Osteoblast (primary cell): ENCODE measurements around the gene SPATA3. TPM values are rescaled to one million over a fixed set of nuclear protein-coding genes. Genes with fewer than 3 reads are reported as not detected.

Experiments
- DNase-seq: peaks from one replicate; pipeline ENCODE4 v3.0.0; 2011; ENCODE audit warnings: low spot score, mixed read lengths; ENCODE audit not compliant: insufficient read length; ENCODE audit errors: missing footprints
- H2AFZ ChIP-seq: 2 replicates; pipeline ENCODE4 v1.6.0; 2011; ENCODE audit warnings: mild to moderate bottlenecking, low read length
- H3K27ac ChIP-seq: 2 replicates; pipeline ENCODE4 v1.5.1; 2011; ENCODE audit warnings: mild to moderate bottlenecking, low read depth, low read length, moderate library complexity
- H3K27me3 ChIP-seq: 2 replicates; pipeline ENCODE4 v1.6.0; 2012; ENCODE audit warnings: mild to moderate bottlenecking, control low read depth, inconsistent platforms, low read length, moderate library complexity; ENCODE audit not compliant: insufficient read depth
- H3K36me3 ChIP-seq: 2 replicates; pipeline ENCODE4 v1.5.1; 2011; ENCODE audit warnings: mild to moderate bottlenecking, low read length, control low read depth, moderate library complexity; ENCODE audit not compliant: insufficient read depth
- H3K4me1 ChIP-seq: 2 replicates; pipeline ENCODE4 v1.5.1; 2011; ENCODE audit warnings: mild to moderate bottlenecking, low read length, control low read depth, moderate library complexity; ENCODE audit not compliant: insufficient read depth
- H3K4me2 ChIP-seq: 2 replicates; pipeline ENCODE4 v1.6.0; 2011; ENCODE audit warnings: mild to moderate bottlenecking, low read length; ENCODE audit not compliant: insufficient read depth
- H3K4me3 ChIP-seq: fragments of 200-600 bp; sonication (generic); 3 replicates; pipeline ENCODE4 v1.5.1; 2012; ENCODE audit warnings: mild to moderate bottlenecking, low read length, inconsistent platforms; ENCODE audit not compliant: insufficient read depth
- H3K79me2 ChIP-seq: 2 replicates; pipeline ENCODE4 v1.6.0; 2012; ENCODE audit warnings: mild to moderate bottlenecking, low read length, control low read depth, inconsistent platforms; ENCODE audit not compliant: insufficient read depth
- H3K9me3 ChIP-seq: 2 replicates; pipeline ENCODE4 v1.5.1; 2011; ENCODE audit warnings: low read depth, low read length, control low read depth
- H4K20me1 ChIP-seq: 2 replicates; pipeline ENCODE4 v1.6.0; 2012; ENCODE audit warnings: mild to moderate bottlenecking, low read length, control low read depth; ENCODE audit not compliant: insufficient read depth
- CTCF ChIP-seq: IDR thresholded peaks from 2 replicates; pipeline ENCODE4 v1.5.1; 2011; ENCODE audit warnings: mild to moderate bottlenecking, low read depth, low read length, moderate library complexity; ENCODE audit errors: extremely low read depth
- total RNA-seq: library from RNA; depleted of rRNA; stranded (reverse); fragments of >200 nt; gene quantifications from 2 replicates; pipeline ENCODE4 v1.2.3, GENCODE V29; 2012

Gene SPATA3
- total RNA-seq, 1 donor: not detected

GRCh38 chr2:230949966-230950873 is 45.7 kb upstream of the SPATA3 start:
- no peak for TF ChIP-seq CTCF
- H3K4me1 ChIP-seq: no peaks in the 10 kb centered on the region
- no peaks in the 10 kb centered on the region for H3K9me3 ChIP-seq
- H3K36me3 ChIP-seq: no peaks in the 10 kb centered on the region
- H3K27ac ChIP-seq: no peak overlapping the region
- peaks cover 13% of the 10 kb centered on the region for H3K27me3 ChIP-seq
- no peak overlapping the region for H3K4me3 ChIP-seq
- no peaks in the 10 kb centered on the region for H3K79me2 ChIP-seq
- DNase-seq: no peak
- no peaks in the 10 kb centered on the region for H4K20me1 ChIP-seq
- H2AFZ ChIP-seq: no peak overlapping the region
- no peak overlapping the region for H3K4me2 ChIP-seq

GRCh38 chr2:230950874-230951339 is 45.0 kb upstream of the SPATA3 start:
- H3K27me3 ChIP-seq: peaks cover 15% of the 10 kb centered on the region
- H3K4me3 ChIP-seq: no peak overlapping the region
- no peaks in the 10 kb centered on the region for H4K20me1 ChIP-seq
- no peaks in the 10 kb centered on the region for H3K79me2 ChIP-seq
- no peaks in the 10 kb centered on the region for H3K36me3 ChIP-seq
- no peak for TF ChIP-seq CTCF
- no peaks in the 10 kb centered on the region for H3K9me3 ChIP-seq
- no peaks in the 10 kb centered on the region for H3K4me1 ChIP-seq
- H3K4me2 ChIP-seq: no peak overlapping the region
- no peak overlapping the region for H3K27ac ChIP-seq
- H2AFZ ChIP-seq: no peak overlapping the region
- DNase-seq: no peak

- Histone ChIP-seq H3K36me3 (no peaks in the 10 kb centered on the region), H3K4me1 (no peaks in the 10 kb centered on the region), H3K27ac (no peak overlapping the region), H3K79me2 (no peaks in the 10 kb centered on the region), H3K4me3 (no peak overlapping the region), H4K20me1 (no peaks in the 10 kb centered on the region), H3K27me3 (peaks cover 16% of the 10 kb centered on the region), H2AFZ (no peak overlapping the region), H3K9me3 (no peaks in the 10 kb centered on the region), H3K4me2 (no peak overlapping the region)
- DNase-seq: no peak
- TF ChIP-seq CTCF: no peak
Observed at GRCh38 chr2:230951396-230951795, 44.5 kb upstream of the SPATA3 start.

GRCh38 chr2:230952226-230952956 is 43.5 kb upstream of the SPATA3 start:
- H3K4me1 ChIP-seq: peaks cover under 1% of the 10 kb centered on the region
- H4K20me1 ChIP-seq: no peaks in the 10 kb centered on the region
- no peaks in the 10 kb centered on the region for H3K36me3 ChIP-seq
- no peaks in the 10 kb centered on the region for H3K9me3 ChIP-seq
- DNase-seq: no peak
- no peak overlapping the region for H3K4me3 ChIP-seq
- no peak overlapping the region for H3K4me2 ChIP-seq
- H3K27me3 ChIP-seq: peaks cover 21% of the 10 kb centered on the region
- no peaks in the 10 kb centered on the region for H3K79me2 ChIP-seq
- no peak for TF ChIP-seq CTCF
- H2AFZ ChIP-seq: no peak overlapping the region
- H3K27ac ChIP-seq: no peak overlapping the region
